ENCODE results near the gene BAZ2B. TPM values are rescaled to one million over a fixed set of nuclear protein-coding genes. Genes with fewer than 3 reads are reported as not detected.

Gene BAZ2B
- total RNA-seq, 1 experiment from 2014 or later: 54.9 TPM

GRCh38 chr2:159573846-159574606 lies 42.3 kb downstream of the BAZ2B start:
- Histone ChIP-seq H2BK12ac (ENCODE audit: insufficient read length, low read depth, low read length) (no peak overlapping the region), H2AFZ (ENCODE audit: low read length) (no peak overlapping the region), H2BK120ac (ENCODE audit: low read depth, low read length, poor library complexity, severe bottlenecking) (no peak overlapping the region), H2BK15ac (ENCODE audit: low read depth, low read length) (no peak overlapping the region), H3K56ac (ENCODE audit: insufficient read length, low read depth, low read length) (no peak overlapping the region), H3K9me3 (ENCODE audit: control insufficient read depth, low read depth, low read length) (no peaks in the 10 kb centered on the region), H3K9ac (ENCODE audit: extremely low read depth, insufficient read length, low read length) (no peak overlapping the region), H3K18ac (ENCODE audit: insufficient read length, low read depth, low read length) (no peak overlapping the region), H3K4ac (ENCODE audit: low read depth, low read length) (no peak overlapping the region), H3K23me2 (ENCODE audit: insufficient read length, low read depth, low read length, poor library complexity, severe bottlenecking) (no peaks in the 10 kb centered on the region), H2BK5ac (ENCODE audit: insufficient read length, low read length) (no peak overlapping the region), H4K5ac (ENCODE audit: insufficient read length, low read depth, low read length) (no peak overlapping the region), H3K4me2 (ENCODE audit: insufficient read depth, insufficient read length, low read length) (no peak overlapping the region), H3K79me2 (ENCODE audit: insufficient read depth, low read length) (peaks cover 8% of the 10 kb centered on the region; the same call in 1 of the 2 replicates), H4K20me1 (ENCODE audit: control insufficient read depth, insufficient read depth, insufficient read length) (no peaks in the 10 kb centered on the region), H2BK20ac (ENCODE audit: low read depth, low read length, poor library complexity, severe bottlenecking) (no peak overlapping the region), H3K23ac (ENCODE audit: insufficient read length, low read depth, low read length) (no peak overlapping the region), H3K27me3 (ENCODE audit: insufficient read depth, low read length) (no peaks in the 10 kb centered on the region), H3K27ac (ENCODE audit: insufficient read length, low read depth, low read length) (no peak overlapping the region), H3K79me1 (ENCODE audit: insufficient read depth, low read depth, low read length, poor library complexity, severe bottlenecking) (peaks cover 7% of the 10 kb centered on the region), H4K91ac (ENCODE audit: insufficient read length, low read depth, low read length) (no peak overlapping the region), H4K8ac (replicated peaks; ENCODE audit: insufficient read length, low read depth, low read length) (no peak overlapping the region), H3T11ph (ENCODE audit: low read length) (no peak overlapping the region), H3K4me1 (ENCODE audit: insufficient read depth, low read length) (no peaks in the 10 kb centered on the region), H2AK5ac (ENCODE audit: insufficient read length, low read length) (no peak overlapping the region), H3K14ac (ENCODE audit: insufficient read depth, low read length) (no peak overlapping the region)
- Mint-ChIP-seq H3K4me1 (peaks cover 19 to 20% of the 10 kb centered on the region in 2 experiments), H3K4me3 (no peak overlapping the region), H3K27me3 (ENCODE audit: low read depth) (no peaks in the 10 kb centered on the region), H3K27ac (no peak overlapping the region), H3K36me3 (ENCODE audit: insufficient read depth in 1 of 3, low read depth in 3 of 3) (peaks cover 20 to 44% (median 26%) of the 10 kb centered on the region in 3 experiments), H3K9me3 (peaks cover 16 to 21% of the 10 kb centered on the region in 2 experiments)
- TF ChIP-seq CTCF (conservative IDR thresholded peaks at IDR 0.05): no peak
- DNase-seq: no peak
- no CpG with 5 or more reads among the region's 3 CpGs for WGBS (ENCODE audit: extremely low coverage, insufficient read length, low lambda C conversion rate)

Data from H9 (cell line).